Duodenal mucosa (tissue), 2 donors: ENCODE results near the gene ARFRP1.

Experiments
- H3K27ac ChIP-seq: one replicate; pipeline ENCODE4 v1.7.0; 2013; ENCODE audit warnings: low read depth, low read length
- H3K27me3 ChIP-seq, 2 donors: one replicate each; pipeline ENCODE4 v1.7.0; 2013; ENCODE audit warnings: low read length in 2 of 2, control low read depth in 1 of 2; ENCODE audit not compliant: insufficient read depth in 2 of 2, control insufficient read depth in 1 of 2
- H3K36me3 ChIP-seq, 2 donors: one replicate each; pipeline ENCODE4 v1.7.0; 2013; ENCODE audit warnings: low read length in 2 of 2, control low read depth in 1 of 2; ENCODE audit not compliant: insufficient read depth in 2 of 2, control insufficient read depth in 1 of 2
- H3K4me1 ChIP-seq, 2 donors: one replicate each; pipeline ENCODE4 v1.7.0; 2013; ENCODE audit warnings: low read length in 2 of 2, control low read depth in 1 of 2; ENCODE audit not compliant: insufficient read depth in 2 of 2, control insufficient read depth in 1 of 2
- H3K4me3 ChIP-seq, 2 donors: one replicate each; pipeline ENCODE4 v1.7.0; 2013; ENCODE audit warnings: low read length in 2 of 2, low read depth in 1 of 2
- H3K9ac ChIP-seq, 2 donors: one replicate each; pipeline ENCODE4 v1.7.0; 2013; ENCODE audit warnings: low read length in 2 of 2, low read depth in 1 of 2
- H3K9me3 ChIP-seq, 2 donors: one replicate each; pipeline ENCODE4 v1.7.0; 2013; ENCODE audit warnings: low read length in 2 of 2, control low read depth in 1 of 2; ENCODE audit not compliant: control insufficient read depth in 1 of 2

Gene ARFRP1

DNA sequence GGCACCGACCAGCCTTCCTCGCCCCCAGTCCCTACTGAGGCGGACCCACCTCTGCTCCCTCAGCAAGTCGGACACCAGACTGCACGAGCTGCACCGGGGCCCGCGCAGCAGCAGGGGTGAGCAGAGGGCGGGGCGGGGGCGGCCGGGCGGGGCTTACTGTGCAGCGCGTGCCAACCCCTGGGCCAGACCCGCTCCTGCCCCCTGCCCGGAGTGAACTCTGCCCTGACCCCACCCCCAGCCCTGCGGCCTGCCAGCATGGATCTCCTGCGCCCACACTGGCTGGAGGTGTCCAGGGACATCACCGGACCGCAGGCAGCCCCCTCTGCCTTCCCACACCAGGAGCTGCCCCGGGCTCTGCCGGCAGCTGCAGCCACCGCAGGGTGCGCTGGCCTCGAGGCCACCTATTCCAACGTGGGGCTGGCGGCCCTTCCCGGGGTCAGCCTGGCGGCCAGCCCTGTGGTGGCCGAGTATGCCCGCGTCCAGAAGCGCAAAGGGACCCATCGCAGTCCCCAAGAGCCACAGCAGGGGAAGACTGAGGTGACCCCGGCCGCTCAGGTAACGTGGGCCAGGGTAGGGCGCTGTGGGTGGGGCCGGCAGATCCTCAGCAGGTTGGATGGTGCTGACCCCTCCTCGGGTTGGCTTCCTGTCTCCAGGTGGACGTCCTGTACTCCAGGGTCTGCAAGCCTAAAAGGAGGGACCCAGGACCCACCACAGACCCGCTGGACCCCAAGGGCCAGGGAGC lies 30.3 kb upstream of the ARFRP1 start:
- Histone ChIP-seq H3K4me1 (peaks cover 24 to 45% of the 10 kb centered on the region in 2 donors), H3K36me3 (peaks cover 11 to 29% of the 10 kb centered on the region in 2 donors), H3K9me3 (no peaks in the 10 kb centered on the region), H3K27ac (no peak overlapping the region), H3K27me3 (no peaks in the 10 kb centered on the region), H3K4me3 (peak overlapping the region; percentile 47 to 59), H3K9ac (peak overlapping the region in 1 of 2 donors; percentile 12)

DNA sequence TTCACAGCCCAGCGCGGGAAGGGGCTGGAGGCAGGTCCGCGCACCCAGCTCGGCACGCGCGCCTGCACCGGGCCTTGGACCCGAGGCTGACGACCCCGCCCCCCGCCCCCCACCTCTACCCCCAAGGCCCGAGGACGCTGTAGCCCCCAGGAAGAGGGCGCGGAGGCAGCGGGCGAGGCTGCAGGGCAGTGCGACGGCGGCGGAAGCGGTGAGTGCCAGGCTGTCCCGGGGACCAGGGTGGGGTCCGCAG lies 29.8 kb upstream of the ARFRP1 start:
- no peak overlapping the region for H3K9ac ChIP-seq

DNA sequence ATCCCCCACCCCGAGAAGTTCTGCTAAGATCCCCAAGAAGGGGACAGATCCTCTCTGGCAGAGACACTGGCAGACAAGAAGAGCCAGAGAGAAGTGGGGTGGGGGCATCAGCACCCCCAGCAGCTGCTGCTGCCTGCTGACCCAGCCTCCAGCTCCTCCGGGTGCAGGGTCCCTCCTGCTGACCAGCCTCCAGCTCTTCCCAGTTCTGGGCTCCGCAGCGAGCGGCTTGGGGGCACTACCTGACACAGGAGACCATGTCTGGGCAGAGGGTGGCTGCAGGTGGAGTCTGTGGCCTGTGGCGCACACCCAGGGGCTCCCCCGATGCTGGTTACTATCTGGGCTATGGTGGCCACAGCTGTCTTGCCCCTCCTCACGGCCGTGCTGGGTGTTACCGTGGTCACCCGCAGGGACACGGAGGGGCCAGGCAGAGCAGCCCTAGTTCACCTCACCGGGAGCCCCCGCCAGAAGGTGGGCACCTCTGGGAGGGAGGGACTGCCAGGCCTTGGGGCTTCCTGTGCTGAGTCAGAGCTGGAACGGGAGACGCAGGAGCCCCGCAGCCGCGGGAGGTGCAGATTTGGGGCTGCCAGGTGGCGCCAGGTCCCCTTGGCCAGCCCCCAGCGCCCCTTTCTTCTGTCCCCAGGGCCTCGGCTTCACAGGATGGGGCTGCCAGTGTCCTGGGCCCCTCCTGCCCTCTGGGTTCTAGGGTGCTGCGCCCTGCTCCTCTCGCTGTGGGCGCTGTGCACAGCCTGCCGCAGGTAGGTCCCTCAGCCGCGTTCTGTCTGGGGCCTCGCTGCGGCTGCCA lies 29.3 kb upstream of the ARFRP1 start:
- H3K36me3 ChIP-seq, result peaks cover 17 to 37% of the 10 kb centered on the region in 2 donors
- no peaks in the 10 kb centered on the region for H3K27me3 ChIP-seq
- peaks cover 24 to 53% of the 10 kb centered on the region in 2 donors for H3K4me1 ChIP-seq
- peak overlapping the region; percentile 51 to 59 for H3K9ac ChIP-seq
- peak overlapping the region; percentile 58 to 59 for H3K4me3 ChIP-seq
- no peak overlapping the region for H3K27ac ChIP-seq
- no peaks in the 10 kb centered on the region for H3K9me3 ChIP-seq

More for the DNA sequence above, 29.8 kb upstream of the ARFRP1 start:
- Histone ChIP-seq H3K36me3 (peaks cover 16 to 34% of the 10 kb centered on the region in 2 donors), H3K9me3 (no peaks in the 10 kb centered on the region), H3K27ac (no peak overlapping the region), H3K4me1 (peaks cover 24 to 48% of the 10 kb centered on the region in 2 donors), H3K27me3 (no peaks in the 10 kb centered on the region), H3K4me3 (peak overlapping the region; percentile 58 to 59)

DNA sequence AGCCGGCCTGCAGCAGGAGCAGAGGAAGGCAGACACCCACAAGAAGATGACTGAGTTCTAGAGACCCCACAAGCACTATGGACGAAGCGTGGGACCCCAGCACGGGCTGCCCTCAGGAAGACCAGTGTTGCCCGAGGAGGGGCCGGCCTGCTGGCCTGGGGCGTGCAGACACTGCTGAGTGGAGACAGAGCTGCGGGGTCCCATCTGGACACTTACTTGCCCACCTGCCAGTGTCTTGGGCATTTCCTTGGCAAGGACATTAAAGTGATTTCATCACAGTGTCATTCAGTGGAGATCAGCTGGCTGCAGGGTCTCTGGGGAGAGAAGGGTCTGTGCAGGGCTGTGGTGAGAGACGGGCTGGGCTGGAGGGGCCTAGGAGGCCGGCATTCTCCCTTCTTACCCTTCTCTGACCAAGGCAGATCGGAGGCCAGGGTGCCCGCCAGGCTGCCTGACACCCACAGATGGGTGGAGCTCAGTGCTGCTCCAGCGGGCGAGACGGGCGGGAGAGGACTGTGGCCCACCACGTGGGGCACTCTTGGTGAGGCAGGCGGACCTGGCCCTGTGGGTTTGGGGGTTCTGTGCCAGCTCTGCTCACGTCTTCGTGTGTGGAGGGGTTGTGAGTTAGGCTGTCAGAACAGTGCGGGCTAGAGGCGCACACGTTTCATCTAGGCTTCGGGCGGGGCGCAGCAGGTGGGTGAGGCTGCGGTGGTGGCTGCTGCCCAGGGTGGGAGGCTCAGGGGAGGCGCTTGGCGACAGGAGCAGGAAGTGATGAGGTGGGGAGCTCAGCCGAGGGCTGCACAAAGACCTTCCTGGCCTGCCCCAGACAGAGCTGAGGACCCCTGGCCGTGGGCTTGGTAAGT lies 28.3 kb upstream of the ARFRP1 start, which contains the start of gene LIME1:
TSS of gene LIME1 (plus strand) at position 806 of the 860 bp plus-strand sequence. CDS start 886 bp downstream, outside the sequence.
- Histone ChIP-seq H3K4me3 (peak within 1 kb of the TSS; percentile 58 to 59), H3K36me3 (peaks cover 17 to 46% of the 10 kb centered on the region in 2 donors), H3K4me1 (peaks cover 24 to 59% of the 10 kb centered on the region in 2 donors), H3K9ac (peak within 1 kb of the TSS; percentile 51 to 59), H3K27me3 (no peaks in the 10 kb centered on the region), H3K27ac (no peak within 1 kb of the TSS), H3K9me3 (no peaks in the 10 kb centered on the region)

DNA sequence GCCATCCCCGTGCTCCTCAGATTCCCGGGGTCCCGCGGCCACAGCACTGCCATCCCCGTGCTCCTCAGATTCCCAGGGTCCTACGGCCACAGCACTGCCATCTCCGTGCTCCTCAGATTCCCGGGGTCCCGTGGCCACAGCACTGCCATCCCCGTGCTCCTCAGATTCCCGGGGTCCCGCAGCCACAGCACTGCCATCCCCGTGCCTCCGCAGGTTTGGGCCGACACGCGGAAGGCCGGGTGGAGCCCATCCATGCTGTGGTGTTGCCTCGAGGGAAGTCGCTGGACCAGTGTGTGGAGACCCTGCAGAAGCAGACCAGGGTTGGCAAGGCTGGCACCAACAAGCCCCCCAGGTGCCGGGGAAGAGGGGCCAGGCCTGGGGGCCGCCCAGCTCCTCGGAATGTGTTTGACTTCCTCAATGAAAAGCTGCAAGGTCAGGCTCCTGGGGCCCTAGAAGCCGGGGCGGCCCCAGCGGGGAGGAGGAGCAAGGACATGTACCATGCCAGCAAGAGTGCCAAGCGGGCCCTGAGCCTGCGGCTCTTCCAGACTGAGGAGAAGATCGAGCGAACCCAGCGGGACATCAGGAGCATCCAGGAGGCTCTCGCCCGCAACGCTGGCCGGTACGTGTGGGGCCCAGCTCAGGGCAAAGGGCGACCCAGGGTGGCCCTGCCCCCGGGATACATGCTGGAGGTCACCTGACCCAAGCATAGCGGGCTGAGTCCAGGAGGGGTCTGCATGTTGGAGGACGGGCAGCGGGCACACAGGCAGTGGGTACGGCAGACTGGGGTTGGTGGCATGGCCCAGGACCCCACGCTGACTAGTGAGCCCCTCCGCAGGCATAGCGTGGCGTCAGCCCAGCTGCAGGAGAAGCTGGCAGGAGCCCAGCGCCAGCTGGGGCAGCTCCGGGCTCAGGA lies 27.4 kb upstream of the ARFRP1 start:
- no peak overlapping the region for H3K27ac ChIP-seq
- H3K4me1 ChIP-seq, result peaks cover 24 to 55% of the 10 kb centered on the region in 2 donors
- H3K36me3 ChIP-seq, result peaks cover 17 to 49% of the 10 kb centered on the region in 2 donors
- H3K27me3 ChIP-seq, result no peaks in the 10 kb centered on the region
- no peaks in the 10 kb centered on the region for H3K9me3 ChIP-seq
- no peak overlapping the region for H3K4me3 ChIP-seq
- no peak overlapping the region for H3K9ac ChIP-seq

DNA sequence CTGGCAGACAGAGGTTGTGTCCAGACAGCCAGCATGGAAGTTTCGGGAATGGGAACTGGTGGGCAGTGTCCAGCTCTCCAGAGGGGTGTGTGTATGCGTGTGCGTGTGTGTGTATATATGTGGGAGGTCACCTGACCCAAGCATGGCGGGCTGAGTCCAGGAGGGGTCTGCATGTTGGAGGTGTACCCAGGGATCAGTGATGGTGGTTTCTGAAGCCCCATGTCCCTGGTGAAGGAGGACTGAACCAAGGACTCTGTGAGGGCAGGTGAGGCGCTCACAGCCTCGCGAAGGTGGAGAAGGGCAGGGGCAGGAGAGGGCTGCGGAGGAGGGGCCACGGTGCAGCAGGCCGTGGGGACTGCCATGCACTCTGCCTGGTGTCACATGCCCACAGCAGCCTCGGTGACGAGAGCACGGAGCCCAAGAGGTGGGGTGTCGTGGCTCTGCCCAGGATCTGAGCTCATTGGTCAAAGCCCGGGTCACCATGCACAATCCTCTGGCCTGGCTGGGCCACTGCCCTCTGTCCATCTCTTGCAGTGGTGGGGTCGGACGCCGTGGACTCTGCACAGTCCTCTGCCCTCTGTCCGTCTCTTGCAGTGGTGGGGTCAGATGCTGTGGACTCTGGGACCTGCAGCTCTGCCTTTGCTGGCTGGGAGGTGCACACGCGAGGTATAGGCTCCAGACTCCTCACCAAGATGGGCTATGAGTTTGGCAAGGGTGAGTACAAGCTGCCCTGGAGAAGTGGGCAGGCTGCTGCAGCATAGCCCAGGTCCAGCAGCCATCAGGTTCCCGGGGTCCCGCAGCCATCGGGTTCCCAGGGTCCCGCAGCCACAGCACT lies 26.6 kb upstream of the ARFRP1 start:
- Histone ChIP-seq H3K36me3 (peaks cover 25 to 49% of the 10 kb centered on the region in 2 donors), H3K27me3 (no peaks in the 10 kb centered on the region), H3K4me3 (no peak overlapping the region), H3K27ac (no peak overlapping the region), H3K4me1 (peaks cover 24 to 56% of the 10 kb centered on the region in 2 donors), H3K9ac (no peak overlapping the region), H3K9me3 (no peaks in the 10 kb centered on the region)

DNA sequence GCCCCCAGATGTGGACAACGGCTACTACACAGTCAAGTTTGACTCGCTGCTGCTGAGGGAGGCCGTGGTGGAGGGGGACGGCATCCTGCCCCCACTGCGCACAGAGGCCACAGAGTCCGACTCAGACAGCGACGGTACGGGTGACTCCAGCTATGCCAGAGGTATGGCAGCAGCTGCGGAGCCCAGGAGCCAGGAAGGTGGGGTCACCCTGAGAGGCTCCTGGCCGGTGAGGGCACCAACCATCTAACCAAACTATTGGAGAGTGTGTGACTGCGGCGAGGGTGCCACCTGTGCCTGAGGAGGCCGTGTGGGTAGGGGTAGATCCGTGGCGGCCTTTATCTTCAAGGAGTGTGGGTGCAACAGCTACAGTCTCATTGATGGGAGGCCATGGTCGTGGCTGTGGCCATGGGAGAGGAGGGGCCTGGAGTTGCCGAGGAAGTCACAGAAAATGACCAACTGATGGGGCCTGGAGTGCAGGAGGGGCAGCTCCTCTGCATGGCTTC lies 25.9 kb upstream of the ARFRP1 start:
- Histone ChIP-seq H3K9ac (no peak overlapping the region), H3K4me1 (peaks cover 23 to 56% of the 10 kb centered on the region in 2 donors), H3K36me3 (peaks cover 25 to 49% of the 10 kb centered on the region in 2 donors), H3K27ac (no peak overlapping the region), H3K4me3 (no peak overlapping the region), H3K9me3 (no peaks in the 10 kb centered on the region), H3K27me3 (no peaks in the 10 kb centered on the region)

DNA sequence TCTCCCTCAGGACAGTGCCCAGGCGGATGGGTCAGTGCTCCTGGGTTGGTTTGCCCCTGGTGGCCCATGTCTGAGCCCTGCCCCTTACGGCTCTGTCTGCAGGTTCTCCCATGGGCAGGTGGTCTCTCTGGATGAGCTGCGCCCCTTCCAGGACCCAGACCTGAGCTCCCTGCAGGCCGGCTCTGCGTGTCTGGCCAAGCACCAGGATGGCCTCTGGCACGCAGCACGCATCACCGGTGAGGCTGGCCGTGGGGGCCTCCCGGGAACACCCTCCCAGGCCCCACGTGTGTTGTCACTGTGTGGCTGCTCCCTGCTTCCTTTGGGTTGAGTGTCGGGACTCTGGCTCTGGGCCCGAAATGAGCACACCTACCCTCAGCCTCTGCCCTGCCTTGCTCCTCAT lies 25.3 kb upstream of the ARFRP1 start:
- H3K36me3 ChIP-seq, result peaks cover 25 to 49% of the 10 kb centered on the region in 2 donors
- H3K4me1 ChIP-seq, result peaks cover 18 to 56% of the 10 kb centered on the region in 2 donors
- no peaks in the 10 kb centered on the region for H3K9me3 ChIP-seq
- no peaks in the 10 kb centered on the region for H3K27me3 ChIP-seq
- H3K9ac ChIP-seq, result no peak overlapping the region
- no peak overlapping the region for H3K27ac ChIP-seq
- no peak overlapping the region for H3K4me3 ChIP-seq
